HepG2 (cell line): ENCODE data around the gene PACRGL. TPM values are rescaled to one million over a fixed set of nuclear protein-coding genes. Genes with fewer than 3 reads are reported as not detected.

Source experiments
- DBP ChIP-seq: sonication (generic); formaldehyde crosslinking; IDR thresholded peaks from 2 replicates; pipeline ENCODE4 v1.4.0; 2020; ENCODE audit warnings: missing genetic modification reagents; ENCODE audit errors: not compliant biosample characterization
- FOXK2 ChIP-seq: fragments of 450-650 bp; IDR thresholded peaks from 2 replicates; pipeline ENCODE4 v1.6.1; 2016
- FOXO1 ChIP-seq: sonication (generic); formaldehyde crosslinking; IDR thresholded peaks from 2 replicates; pipeline ENCODE4 v1.4.0; 2020; ENCODE audit warnings: missing genetic modification reagents
- GABPA ChIP-seq, 2 experiments: IDR thresholded peaks; 2 replicates each; pipeline ENCODE4 v1.6.1; 2011 to 2016; ENCODE audit warnings: low read depth in 2 of 2, low read length in 1 of 2, missing biosample characterization in 1 of 2, missing genetic modification characterization in 1 of 2
- KDM4B ChIP-seq: sonication (generic); formaldehyde crosslinking; IDR thresholded peaks from 2 replicates; pipeline ENCODE4 v1.4.0; 2020; ENCODE audit warnings: missing genetic modification reagents
- LRRFIP1 ChIP-seq: sonication (generic); formaldehyde crosslinking; conservative IDR thresholded peaks from 2 replicates; pipeline ENCODE4 v1.4.0; 2020; ENCODE audit warnings: missing genetic modification reagents
- MED8 ChIP-seq: sonication (generic); formaldehyde crosslinking; IDR thresholded peaks from 2 replicates; pipeline ENCODE4 v1.8.1; 2023; ENCODE audit warnings: mild to moderate bottlenecking, missing genetic modification reagents; ENCODE audit not compliant: insufficient replicate concordance
- PAX8 ChIP-seq: sonication (generic); formaldehyde crosslinking; IDR thresholded peaks from 2 replicates; pipeline ENCODE4 v1.8.0; 2022; ENCODE audit warnings: mild to moderate bottlenecking, missing genetic modification reagents, borderline replicate concordance
- PHF8 ChIP-seq: sonication (generic); formaldehyde crosslinking; IDR thresholded peaks from 2 replicates; pipeline ENCODE4 v1.5.0; 2020; ENCODE audit warnings: missing genetic modification reagents
- SNAPC2 ChIP-seq: sonication (generic); formaldehyde crosslinking; IDR thresholded peaks from 2 replicates; pipeline ENCODE4 v1.8.1; 2022; ENCODE audit warnings: mild to moderate bottlenecking, missing genetic modification reagents
- WIZ ChIP-seq: sonication (generic); formaldehyde crosslinking; IDR thresholded peaks from 2 replicates; pipeline ENCODE4 v1.5.1; 2020; ENCODE audit warnings: mild to moderate bottlenecking, missing genetic modification reagents
- ZNF772 ChIP-seq: sonication (generic); formaldehyde crosslinking; IDR thresholded peaks from 2 replicates; pipeline ENCODE4 v1.5.0; 2020; ENCODE audit warnings: mild to moderate bottlenecking, missing genetic modification reagents
- polyA plus RNA-seq, 8 experiments: library from polyadenylated mRNA; depleted of rRNA in 3 of 8; stranded (reverse) in 7 of 8; unstranded in 1 of 8; fragments of >200 nt; fragmentation: Illumina TruSeq in 4 of 8; extraction: Trizol in 4 of 8; gene quantifications; 2 replicates each; pipeline versions ENCODE4 v1.2.1 to v1.2.3, GENCODE V29; 2011 to 2016; ENCODE audit warnings: low read depth in 4 of 8, missing spikeins in 1 of 8, mixed read lengths in 1 of 8; ENCODE audit not compliant: insufficient read depth in 1 of 8
- total RNA-seq, 5 experiments: library from RNA; depleted of rRNA; stranded (reverse); fragments of >200 nt; fragmentation: Illumina TruSeq; extraction: Trizol; gene quantifications; 2 replicates each; pipeline ENCODE4 v1.2.3, GENCODE V29; 2016; ENCODE audit warnings: low read depth in 1 of 5
- TF ChIP-seq, protein P1 (sequence below): sonication (generic); formaldehyde crosslinking; IDR thresholded peaks from 2 replicates; pipeline ENCODE4 v1.9.0; 2021; ENCODE audit warnings: missing genetic modification reagents, borderline replicate concordance
- TF ChIP-seq, protein P2 (sequence below): sonication (generic); formaldehyde crosslinking; IDR thresholded peaks from 2 replicates; pipeline ENCODE4 v1.4.0; 2020; ENCODE audit warnings: mild to moderate bottlenecking, missing genetic modification reagents, borderline replicate concordance
- TF ChIP-seq, protein P3 (sequence below), 2 experiments: fragments of 450-650 bp in 1 of 2; sonication (generic) in 1 of 2; formaldehyde crosslinking; IDR thresholded peaks; 2 replicates each; pipeline versions ENCODE4 v1.5.0 to v1.8.0; 2020 to 2022; ENCODE audit warnings: mild to moderate bottlenecking in 1 of 2, missing genetic modification reagents in 1 of 2

The PACRGL gene
- total and polyA plus RNA-seq, 2 of the 13 experiments (the other 11 are each of a cell fraction or from before 2014, with no cell fraction given): 5.8 to 15.1 TPM

GRCh38 chr4:20700007-20700761 is at the start of gene PACRGL (continued):
- TF ChIP-seq PAX8: peak; percentile 66; the same call in 1 of the 2 replicates
- TF ChIP-seq, protein P1, sequence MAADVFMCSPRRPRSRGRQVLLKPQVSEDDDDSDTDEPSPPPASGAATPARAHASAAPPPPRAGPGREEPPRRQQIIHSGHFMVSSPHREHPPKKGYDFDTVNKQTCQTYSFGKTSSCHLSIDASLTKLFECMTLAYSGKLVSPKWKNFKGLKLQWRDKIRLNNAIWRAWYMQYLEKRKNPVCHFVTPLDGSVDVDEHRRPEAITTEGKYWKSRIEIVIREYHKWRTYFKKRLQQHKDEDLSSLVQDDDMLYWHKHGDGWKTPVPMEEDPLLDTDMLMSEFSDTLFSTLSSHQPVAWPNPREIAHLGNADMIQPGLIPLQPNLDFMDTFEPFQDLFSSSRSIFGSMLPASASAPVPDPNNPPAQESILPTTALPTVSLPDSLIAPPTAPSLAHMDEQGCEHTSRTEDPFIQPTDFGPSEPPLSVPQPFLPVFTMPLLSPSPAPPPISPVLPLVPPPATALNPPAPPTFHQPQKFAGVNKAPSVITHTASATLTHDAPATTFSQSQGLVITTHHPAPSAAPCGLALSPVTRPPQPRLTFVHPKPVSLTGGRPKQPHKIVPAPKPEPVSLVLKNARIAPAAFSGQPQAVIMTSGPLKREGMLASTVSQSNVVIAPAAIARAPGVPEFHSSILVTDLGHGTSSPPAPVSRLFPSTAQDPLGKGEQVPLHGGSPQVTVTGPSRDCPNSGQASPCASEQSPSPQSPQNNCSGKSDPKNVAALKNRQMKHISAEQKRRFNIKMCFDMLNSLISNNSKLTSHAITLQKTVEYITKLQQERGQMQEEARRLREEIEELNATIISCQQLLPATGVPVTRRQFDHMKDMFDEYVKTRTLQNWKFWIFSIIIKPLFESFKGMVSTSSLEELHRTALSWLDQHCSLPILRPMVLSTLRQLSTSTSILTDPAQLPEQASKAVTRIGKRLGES: no peak
- no peak for TF ChIP-seq DBP (CRISPR knock-in tag)
- TF ChIP-seq ZNF772 (CRISPR knock-in tag): peak; percentile 69
- peak; percentile 94 for TF ChIP-seq PHF8
- TF ChIP-seq WIZ (CRISPR knock-in tag): no peak
- TF ChIP-seq, protein P2, sequence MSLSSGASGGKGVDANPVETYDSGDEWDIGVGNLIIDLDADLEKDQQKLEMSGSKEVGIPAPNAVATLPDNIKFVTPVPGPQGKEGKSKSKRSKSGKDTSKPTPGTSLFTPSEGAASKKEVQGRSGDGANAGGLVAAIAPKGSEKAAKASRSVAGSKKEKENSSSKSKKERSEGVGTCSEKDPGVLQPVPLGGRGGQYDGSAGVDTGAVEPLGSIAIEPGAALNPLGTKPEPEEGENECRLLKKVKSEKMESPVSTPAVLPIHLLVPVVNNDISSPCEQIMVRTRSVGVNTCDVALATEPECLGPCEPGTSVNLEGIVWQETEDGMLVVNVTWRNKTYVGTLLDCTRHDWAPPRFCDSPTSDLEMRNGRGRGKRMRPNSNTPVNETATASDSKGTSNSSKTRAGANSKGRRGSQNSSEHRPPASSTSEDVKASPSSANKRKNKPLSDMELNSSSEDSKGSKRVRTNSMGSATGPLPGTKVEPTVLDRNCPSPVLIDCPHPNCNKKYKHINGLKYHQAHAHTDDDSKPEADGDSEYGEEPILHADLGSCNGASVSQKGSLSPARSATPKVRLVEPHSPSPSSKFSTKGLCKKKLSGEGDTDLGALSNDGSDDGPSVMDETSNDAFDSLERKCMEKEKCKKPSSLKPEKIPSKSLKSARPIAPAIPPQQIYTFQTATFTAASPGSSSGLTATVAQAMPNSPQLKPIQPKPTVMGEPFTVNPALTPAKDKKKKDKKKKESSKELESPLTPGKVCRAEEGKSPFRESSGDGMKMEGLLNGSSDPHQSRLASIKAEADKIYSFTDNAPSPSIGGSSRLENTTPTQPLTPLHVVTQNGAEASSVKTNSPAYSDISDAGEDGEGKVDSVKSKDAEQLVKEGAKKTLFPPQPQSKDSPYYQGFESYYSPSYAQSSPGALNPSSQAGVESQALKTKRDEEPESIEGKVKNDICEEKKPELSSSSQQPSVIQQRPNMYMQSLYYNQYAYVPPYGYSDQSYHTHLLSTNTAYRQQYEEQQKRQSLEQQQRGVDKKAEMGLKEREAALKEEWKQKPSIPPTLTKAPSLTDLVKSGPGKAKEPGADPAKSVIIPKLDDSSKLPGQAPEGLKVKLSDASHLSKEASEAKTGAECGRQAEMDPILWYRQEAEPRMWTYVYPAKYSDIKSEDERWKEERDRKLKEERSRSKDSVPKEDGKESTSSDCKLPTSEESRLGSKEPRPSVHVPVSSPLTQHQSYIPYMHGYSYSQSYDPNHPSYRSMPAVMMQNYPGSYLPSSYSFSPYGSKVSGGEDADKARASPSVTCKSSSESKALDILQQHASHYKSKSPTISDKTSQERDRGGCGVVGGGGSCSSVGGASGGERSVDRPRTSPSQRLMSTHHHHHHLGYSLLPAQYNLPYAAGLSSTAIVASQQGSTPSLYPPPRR (CRISPR knock-in tag): no peak
- TF ChIP-seq SNAPC2: no peak; the same call in 1 of the 2 replicates
- TF ChIP-seq FOXK2: no peak
- no peak for TF ChIP-seq LRRFIP1 (CRISPR knock-in tag)
- no peak for TF ChIP-seq GABPA (IDR thresholded peaks at IDR 0.05; ENCODE audit: low read depth, low read length)
- no peak for TF ChIP-seq GABPA (CRISPR knock-in tag; IDR thresholded peaks at IDR 0.05; ENCODE audit: low read depth)
- peak; percentile 30; the same call in 1 of the 2 replicates for TF ChIP-seq KDM4B (CRISPR knock-in tag)
- TF ChIP-seq, protein P3, sequence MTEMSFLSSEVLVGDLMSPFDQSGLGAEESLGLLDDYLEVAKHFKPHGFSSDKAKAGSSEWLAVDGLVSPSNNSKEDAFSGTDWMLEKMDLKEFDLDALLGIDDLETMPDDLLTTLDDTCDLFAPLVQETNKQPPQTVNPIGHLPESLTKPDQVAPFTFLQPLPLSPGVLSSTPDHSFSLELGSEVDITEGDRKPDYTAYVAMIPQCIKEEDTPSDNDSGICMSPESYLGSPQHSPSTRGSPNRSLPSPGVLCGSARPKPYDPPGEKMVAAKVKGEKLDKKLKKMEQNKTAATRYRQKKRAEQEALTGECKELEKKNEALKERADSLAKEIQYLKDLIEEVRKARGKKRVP (CRISPR knock-in tag; IDR thresholded peaks at IDR 0.05): no peak
- no peak for TF ChIP-seq MED8 (CRISPR knock-in tag)
- no peak for TF ChIP-seq FOXO1 (CRISPR knock-in tag)
